SK-N-SH (cell line): ENCODE data around the gene PKN3. TPM values are rescaled to one million over a fixed set of nuclear protein-coding genes. Genes with fewer than 3 reads are reported as not detected.

Source experiments
- CTCF ChIA-PET: fragments of 300-600, 350-600 bp; formaldehyde crosslinking; extraction: SDS; loops from one replicate; lab custom pipeline; 2021; lab: Yijun Ruan, JAX
- POLR2A ChIA-PET: fragments of 350-600 bp; sonication (Branson Sonifier 250); formaldehyde crosslinking; extraction: SDS; loops from one replicate; lab custom pipeline; 2020; ENCODE audit warnings: antibody characterized with exemption, inconsistent platforms; lab: Yijun Ruan, JAX
- DNase-seq: peaks from one replicate; pipeline ENCODE4 v3.0.0; 2012
- H2AFZ ChIP-seq: fragments of 200-600 bp; sonication (generic); 2 replicates; pipeline ENCODE4 v1.8.1; 2016; ENCODE audit warnings: antibody characterized with exemption, mild to moderate bottlenecking, low read depth
- H3F3A ChIP-seq: fragments of 200-600 bp; sonication (generic); replicated peaks from 2 replicates; pipeline ENCODE3; 2016; ENCODE audit warnings: antibody characterized with exemption, mild to moderate bottlenecking; ENCODE audit not compliant: insufficient read depth
- H3K27ac ChIP-seq, 2 experiments: fragments of 200-500 bp in 1 of 2; fragments of 200-600 bp in 1 of 2; sonication (Bioruptor generic) in 1 of 2; sonication (generic), shearing (Covaris generic) in 1 of 2; 2 replicates each; pipeline versions ENCODE4 v1.5.1 to v1.6.1; 2014 to 2016; ENCODE audit warnings: low read depth in 2 of 2, inconsistent platforms in 1 of 2, low read length in 1 of 2, mild to moderate bottlenecking in 1 of 2, mixed read lengths in 1 of 2
- H3K27me3 ChIP-seq: fragments of 200-600 bp; sonication (generic), shearing (Covaris generic); 2 replicates; pipeline ENCODE4 v1.6.1; 2016; ENCODE audit warnings: mixed run types; ENCODE audit not compliant: insufficient read depth
- H3K36me3 ChIP-seq, 2 experiments: fragments of 200-500 bp in 1 of 2; fragments of 200-600 bp in 1 of 2; sonication (Bioruptor generic) in 1 of 2; sonication (generic) in 1 of 2; replicated peaks in 1 of 2; 2 replicates each; pipeline versions ENCODE3 to v1.5.1; 2014 to 2016; ENCODE audit warnings: low read length in 1 of 2, mild to moderate bottlenecking in 1 of 2; ENCODE audit not compliant: insufficient read depth in 2 of 2, control insufficient read depth in 1 of 2
- H3K4me1 ChIP-seq, 2 experiments: fragments of 200-500 bp in 1 of 2; fragments of 200-600 bp in 1 of 2; sonication (Bioruptor generic) in 1 of 2; sonication (generic), shearing (Covaris generic) in 1 of 2; 2 replicates each; pipeline versions ENCODE4 v1.5.1 to v1.6.1; 2014 to 2016; ENCODE audit warnings: low read depth in 1 of 2, low read length in 1 of 2, mixed run types in 1 of 2; ENCODE audit not compliant: insufficient read depth in 2 of 2, control insufficient read depth in 1 of 2
- H3K4me2 ChIP-seq: fragments of 200-600 bp; sonication (generic), shearing (Covaris generic); 2 replicates; pipeline ENCODE4 v1.6.1; 2017; ENCODE audit warnings: mixed run types
- H3K4me3 ChIP-seq, 2 experiments: fragments of 200-500 bp in 1 of 2; fragments of 200-600 bp in 1 of 2; sonication (Bioruptor generic) in 1 of 2; sonication (generic), shearing (Covaris generic) in 1 of 2; 2 replicates each; pipeline versions ENCODE4 v1.5.1 to v1.8.1; 2014 to 2016; ENCODE audit warnings: low read depth in 2 of 2, inconsistent platforms in 1 of 2, low read length in 1 of 2, mild to moderate bottlenecking in 1 of 2, mixed read lengths in 1 of 2, moderate library complexity in 1 of 2
- H3K79me2 ChIP-seq: fragments of 200-600 bp; sonication (generic); 2 replicates; pipeline ENCODE4 v1.8.1; 2017; ENCODE audit warnings: mild to moderate bottlenecking; ENCODE audit not compliant: insufficient read depth
- H3K9ac ChIP-seq: fragments of 200-600 bp; sonication (generic); 2 replicates; pipeline ENCODE4 v1.6.1; 2017; ENCODE audit warnings: mixed run types
- H3K9me2 ChIP-seq: fragments of 200-600 bp; sonication (generic); 2 replicates; pipeline ENCODE4 v1.6.1; 2017; ENCODE audit warnings: mixed run types
- H3K9me3 ChIP-seq: fragments of 200-600 bp; sonication (generic); 2 replicates; pipeline ENCODE4 v1.6.1; 2017; ENCODE audit warnings: mixed run types, mild to moderate bottlenecking, moderate library complexity
- H4K20me1 ChIP-seq: fragments of 200-600 bp; sonication (generic); 2 replicates; pipeline ENCODE4 v1.6.1; 2017; ENCODE audit warnings: mild to moderate bottlenecking, mixed run types; ENCODE audit not compliant: insufficient read depth
- CTCF ChIP-seq: fragments of 200-600 bp; sonication (generic); IDR thresholded peaks from 2 replicates; pipeline ENCODE4 v1.6.1; 2017; ENCODE audit warnings: antibody characterized with exemption, mild to moderate bottlenecking, moderate library complexity
- EZH2phosphoT487 ChIP-seq: fragments of 200-600 bp; sonication (generic); IDR thresholded peaks from 2 replicates; pipeline ENCODE4 v1.6.1; 2017; ENCODE audit warnings: low read depth, mixed run types, mild to moderate bottlenecking, antibody characterized with exemption, moderate library complexity, borderline replicate concordance
- FOSL2 ChIP-seq: IDR thresholded peaks from 2 replicates; pipeline ENCODE4 v1.4.0; 2012; ENCODE audit warnings: low read depth, mild to moderate bottlenecking, moderate library complexity, borderline replicate concordance
- FOXJ3 ChIP-seq: sonication (generic); formaldehyde crosslinking; IDR thresholded peaks from 2 replicates; pipeline ENCODE4 v1.5.1; 2020; ENCODE audit warnings: mild to moderate bottlenecking, missing genetic modification reagents
- FOXM1 ChIP-seq: IDR thresholded peaks from 2 replicates; pipeline ENCODE4 v1.4.0; 2012; ENCODE audit warnings: low read depth, mild to moderate bottlenecking
- MEF2A ChIP-seq: IDR thresholded peaks from 2 replicates; pipeline ENCODE4 v1.4.0; 2012; ENCODE audit warnings: low read depth, borderline replicate concordance
- NFIC ChIP-seq: IDR thresholded peaks from 2 replicates; pipeline ENCODE4 v1.4.0; 2012; ENCODE audit warnings: borderline replicate concordance
- RCOR1 ChIP-seq: fragments of 150-350 bp; IDR thresholded peaks from 2 replicates; pipeline ENCODE4 v1.6.1; 2017; ENCODE audit warnings: antibody characterized with exemption, low read length
- REST ChIP-seq: IDR thresholded peaks from 2 replicates; pipeline ENCODE4 v1.6.1; 2012; ENCODE audit warnings: mild to moderate bottlenecking, low read depth, low read length, moderate library complexity
- SMC3 ChIP-seq: IDR thresholded peaks from 2 replicates; pipeline ENCODE4 v1.6.1; 2012; ENCODE audit warnings: low read depth, low read length, improper control_type of control experiment
- USF2 ChIP-seq: fragments of 150-350 bp; IDR thresholded peaks from 2 replicates; pipeline ENCODE4 v1.6.1; 2017; ENCODE audit warnings: antibody characterized with exemption, low read length, low read depth, borderline replicate concordance
- WGBS: methylation state at CpG from one replicate; pipeline ENCODE4 v1.1.6; 2017; ENCODE audit warnings: low lambda C conversion rate; 5-methylcytosine and 5-hydroxymethylcytosine counted together
- polyA plus RNA-seq, 3 experiments: library from polyadenylated mRNA; depleted of rRNA; stranded (reverse); fragments of >200 nt; gene quantifications; 2 replicates each; pipeline ENCODE4 v1.2.3, GENCODE V29; 2012

PKN3 gene
- polyA plus RNA-seq, 1 of the 3 experiments (the other 2 are of a cell fraction) = 7.8 TPM

- no peaks in the 10 kb centered on the region for H3K36me3 ChIP-seq
- no peak overlapping the region for H3K4me3 ChIP-seq
- no peaks in the 10 kb centered on the region for H3K27me3 ChIP-seq
- ChIA-PET POLR2A (no interaction called here), CTCF (interaction anchor here (0.9 to 2.1 kb wide), 3 partner anchors 11 to 130 kb away, joined by 4 to 7 read pairs (median 4); no protein-coding TSS in a partner anchor)
- H3F3A ChIP-seq = no peaks in the 10 kb centered on the region
- no peaks in the 10 kb centered on the region for H3K9me2 ChIP-seq
- DNase-seq = no peak
- H3K4me2 ChIP-seq = no peak overlapping the region
- WGBS = 87% methylated on average over 17 of the region's 24 CpGs
- no peak for TF ChIP-seq RCOR1
- no peak for TF ChIP-seq MEF2A
- TF ChIP-seq FOXJ3 (CRISPR knock-in tag) = no peak
- no peak for TF ChIP-seq REST
- no peak for TF ChIP-seq USF2
- TF ChIP-seq NFIC = no peak
- no peak overlapping the region for H2AFZ ChIP-seq
- H3K27ac ChIP-seq = no peak overlapping the region
- H3K9me3 ChIP-seq = no peaks in the 10 kb centered on the region
- H3K4me1 ChIP-seq = peaks cover 0 to 3% of the 10 kb centered on the region in 2 experiments; a peak in 1 of 4 replicates
- H3K9ac ChIP-seq = no peak overlapping the region
- no peaks in the 10 kb centered on the region for H4K20me1 ChIP-seq
- no peaks in the 10 kb centered on the region for H3K79me2 ChIP-seq
Observed at GRCh38 chr9:128714586-128715435, 12.5 kb downstream of the PKN3 start.

GRCh38 chr9:128715436-128715750 lies 13.1 kb downstream of the PKN3 start:
- H2AFZ ChIP-seq = no peak overlapping the region
- no peaks in the 10 kb centered on the region for H3K27me3 ChIP-seq
- H3K27ac ChIP-seq = no peak overlapping the region
- H3F3A ChIP-seq = no peaks in the 10 kb centered on the region
- H3K4me2 ChIP-seq = no peak overlapping the region
- no peaks in the 10 kb centered on the region for H3K36me3 ChIP-seq
- peaks cover 0 to 3% of the 10 kb centered on the region in 2 experiments; a peak in 1 of 4 replicates for H3K4me1 ChIP-seq
- no peaks in the 10 kb centered on the region for H3K9me2 ChIP-seq
- POLR2A ChIA-PET = no interaction called here
- H4K20me1 ChIP-seq = no peaks in the 10 kb centered on the region
- no peak overlapping the region for H3K9ac ChIP-seq
- DNase-seq = no peak
- CTCF ChIA-PET = interaction anchor here (2.1 to 2.6 kb wide), 2 partner anchors 11 to 13 kb away, joined by 7 to 14 read pairs; partner anchors contain the start of gene PKN3
- H3K4me3 ChIP-seq = no peak overlapping the region
- TF ChIP-seq FOSL2 (no peak), EZH2phosphoT487 (no peak), FOXM1 (no peak), CTCF (no peak), SMC3 (no peak)
- H3K9me3 ChIP-seq = no peaks in the 10 kb centered on the region
- 86% methylated on average over 5 of the region's 6 CpGs for WGBS
- H3K79me2 ChIP-seq = no peaks in the 10 kb centered on the region
